ENCODE measurements around the gene ZNF804B.

DNA sequence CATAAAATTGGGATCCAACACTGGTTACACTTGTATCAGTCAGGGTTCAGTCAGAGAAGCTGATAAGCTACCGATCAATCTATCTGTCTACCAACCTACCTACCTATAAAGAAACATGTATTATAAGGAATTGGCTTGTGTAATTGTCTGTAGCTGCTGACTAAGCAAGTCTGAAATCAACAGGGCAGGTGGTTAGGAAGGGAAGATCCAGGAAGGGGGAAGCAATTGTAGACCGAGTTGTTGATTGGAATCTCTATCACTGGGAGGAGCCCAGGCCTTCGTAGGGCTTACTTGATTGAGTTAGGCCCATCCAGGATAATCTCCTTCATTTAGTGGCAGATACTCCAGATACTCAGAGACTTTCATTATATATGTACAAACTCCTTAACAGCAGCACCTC lies 307.5 kb downstream of the ZNF804B start:
- TF ChIP-seq, protein P1, sequence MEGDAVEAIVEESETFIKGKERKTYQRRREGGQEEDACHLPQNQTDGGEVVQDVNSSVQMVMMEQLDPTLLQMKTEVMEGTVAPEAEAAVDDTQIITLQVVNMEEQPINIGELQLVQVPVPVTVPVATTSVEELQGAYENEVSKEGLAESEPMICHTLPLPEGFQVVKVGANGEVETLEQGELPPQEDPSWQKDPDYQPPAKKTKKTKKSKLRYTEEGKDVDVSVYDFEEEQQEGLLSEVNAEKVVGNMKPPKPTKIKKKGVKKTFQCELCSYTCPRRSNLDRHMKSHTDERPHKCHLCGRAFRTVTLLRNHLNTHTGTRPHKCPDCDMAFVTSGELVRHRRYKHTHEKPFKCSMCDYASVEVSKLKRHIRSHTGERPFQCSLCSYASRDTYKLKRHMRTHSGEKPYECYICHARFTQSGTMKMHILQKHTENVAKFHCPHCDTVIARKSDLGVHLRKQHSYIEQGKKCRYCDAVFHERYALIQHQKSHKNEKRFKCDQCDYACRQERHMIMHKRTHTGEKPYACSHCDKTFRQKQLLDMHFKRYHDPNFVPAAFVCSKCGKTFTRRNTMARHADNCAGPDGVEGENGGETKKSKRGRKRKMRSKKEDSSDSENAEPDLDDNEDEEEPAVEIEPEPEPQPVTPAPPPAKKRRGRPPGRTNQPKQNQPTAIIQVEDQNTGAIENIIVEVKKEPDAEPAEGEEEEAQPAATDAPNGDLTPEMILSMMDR (IDR thresholded peaks at IDR 0.05): no peak
- TF ChIP-seq EZH2 (IDR thresholded peaks at IDR 0.05): no peak

Data from neural progenitor cell (in vitro differentiated cells).